HG03565 (cell line): ENCODE measurements around the gene ZW10.
"Not testable (repeated sequence)": the region's sequence is repeated elsewhere in the genome, so short reads cannot be mapped to it uniquely, and the experiment has no call there.

Experiments
- ATAC-seq: cut with Tn5 transposase; IDR thresholded peaks from one replicate; pipeline ENCODE4 v1.9.1; 2021; ENCODE audit warnings: mild to moderate bottlenecking, moderate library complexity; ENCODE audit not compliant: unreplicated experiment

ZW10 gene, protein sequence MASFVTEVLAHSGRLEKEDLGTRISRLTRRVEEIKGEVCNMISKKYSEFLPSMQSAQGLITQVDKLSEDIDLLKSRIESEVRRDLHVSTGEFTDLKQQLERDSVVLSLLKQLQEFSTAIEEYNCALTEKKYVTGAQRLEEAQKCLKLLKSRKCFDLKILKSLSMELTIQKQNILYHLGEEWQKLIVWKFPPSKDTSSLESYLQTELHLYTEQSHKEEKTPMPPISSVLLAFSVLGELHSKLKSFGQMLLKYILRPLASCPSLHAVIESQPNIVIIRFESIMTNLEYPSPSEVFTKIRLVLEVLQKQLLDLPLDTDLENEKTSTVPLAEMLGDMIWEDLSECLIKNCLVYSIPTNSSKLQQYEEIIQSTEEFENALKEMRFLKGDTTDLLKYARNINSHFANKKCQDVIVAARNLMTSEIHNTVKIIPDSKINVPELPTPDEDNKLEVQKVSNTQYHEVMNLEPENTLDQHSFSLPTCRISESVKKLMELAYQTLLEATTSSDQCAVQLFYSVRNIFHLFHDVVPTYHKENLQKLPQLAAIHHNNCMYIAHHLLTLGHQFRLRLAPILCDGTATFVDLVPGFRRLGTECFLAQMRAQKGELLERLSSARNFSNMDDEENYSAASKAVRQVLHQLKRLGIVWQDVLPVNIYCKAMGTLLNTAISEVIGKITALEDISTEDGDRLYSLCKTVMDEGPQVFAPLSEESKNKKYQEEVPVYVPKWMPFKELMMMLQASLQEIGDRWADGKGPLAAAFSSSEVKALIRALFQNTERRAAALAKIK

DNA sequence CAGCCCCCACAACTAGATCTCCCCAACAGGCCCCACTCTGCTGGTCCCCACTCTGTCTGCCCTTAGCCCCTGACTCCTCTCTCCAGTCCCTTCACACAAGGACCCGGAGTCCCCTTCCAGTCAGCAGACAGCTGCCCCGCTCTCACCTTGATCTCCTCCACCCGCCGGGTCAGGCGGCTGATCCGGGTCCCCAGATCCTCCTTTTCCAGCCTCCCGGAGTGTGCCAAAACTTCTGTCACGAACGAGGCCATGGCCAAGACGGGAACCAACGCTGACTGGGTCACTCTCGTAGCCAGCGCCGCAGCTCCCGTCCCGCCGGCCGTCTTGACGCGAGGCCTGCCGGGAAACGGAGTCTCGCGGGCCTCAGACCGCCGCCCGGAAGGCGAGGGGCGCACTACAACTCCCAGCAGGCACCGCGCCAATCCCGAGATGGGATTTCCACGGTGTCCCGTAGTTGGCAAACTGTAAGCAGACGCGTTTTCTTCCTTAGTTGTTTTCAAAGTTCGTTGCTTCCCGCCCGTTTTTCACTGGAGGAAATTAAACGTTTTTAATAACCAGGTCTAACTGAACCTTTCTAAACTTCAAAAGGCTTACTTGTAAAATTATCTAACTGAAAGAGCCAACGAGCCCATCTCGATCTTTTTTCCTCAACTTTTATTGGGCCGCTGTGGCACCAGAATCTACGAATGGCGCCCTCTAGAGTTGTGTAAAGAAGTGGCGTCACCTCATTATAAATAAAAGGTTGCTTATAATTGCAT, at the start of gene ZW10:
ZW10 (minus strand) TSS at position 277 of the 758 bp plus-strand sequence; CDS start at position 251, 26 bp downstream.
- peak; percentile 97 for ATAC-seq

GRCh38 chr11:113818426-113818825, 44.9 kb upstream of the ZW10 start:
- no peak for ATAC-seq

GRCh38 chr11:113817626-113818025, 44.1 kb upstream of the ZW10 start:
- no peak for ATAC-seq

DNA sequence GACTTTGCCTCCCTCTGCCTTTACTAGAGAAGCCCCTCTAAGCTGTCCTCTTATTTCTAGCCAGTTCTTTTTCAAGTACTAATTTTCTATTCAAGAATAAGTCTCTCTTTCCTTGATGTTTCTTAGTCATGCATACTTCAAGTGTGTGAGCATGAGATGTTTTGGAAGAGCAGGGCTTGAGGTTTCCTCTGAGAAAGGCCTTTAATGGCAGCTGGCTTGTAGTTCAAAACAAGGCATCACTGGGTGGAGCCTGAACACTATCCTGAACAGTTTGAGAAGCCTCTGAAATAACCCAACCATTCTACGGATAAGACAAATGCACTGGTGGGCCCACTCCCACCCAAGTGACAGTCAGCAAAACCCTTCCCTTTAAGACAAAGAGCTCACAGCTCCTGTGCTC, 43.7 kb upstream of the ZW10 start:
- ATAC-seq: no peak

- ATAC-seq: no peak
These were observed 40.7 kb upstream of the ZW10 start for GRCh38 chr11:113814181-113814580.

- no peak for ATAC-seq
These were observed 35.4 kb upstream of the ZW10 start for GRCh38 chr11:113808931-113809330.

DNA sequence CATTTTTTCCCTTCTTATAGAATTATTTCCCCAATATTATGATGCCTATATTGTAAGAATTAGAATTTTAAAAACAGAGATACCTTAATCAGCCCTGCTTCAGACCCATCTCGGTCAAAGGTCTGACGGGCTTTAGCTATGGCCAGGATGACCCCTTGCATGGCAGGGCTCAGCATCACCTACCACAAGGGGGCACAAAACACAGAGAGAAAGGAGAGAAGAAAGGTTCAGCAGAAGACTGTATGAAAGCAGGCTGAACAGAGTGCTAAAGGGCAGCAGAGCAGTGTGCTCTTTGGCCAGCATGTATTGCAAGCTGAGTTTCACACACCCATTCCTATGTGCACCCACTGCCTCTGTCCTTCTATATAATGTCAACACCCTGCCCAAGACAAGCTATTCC, 32.9 kb upstream of the ZW10 start:
- ATAC-seq: no peak

DNA sequence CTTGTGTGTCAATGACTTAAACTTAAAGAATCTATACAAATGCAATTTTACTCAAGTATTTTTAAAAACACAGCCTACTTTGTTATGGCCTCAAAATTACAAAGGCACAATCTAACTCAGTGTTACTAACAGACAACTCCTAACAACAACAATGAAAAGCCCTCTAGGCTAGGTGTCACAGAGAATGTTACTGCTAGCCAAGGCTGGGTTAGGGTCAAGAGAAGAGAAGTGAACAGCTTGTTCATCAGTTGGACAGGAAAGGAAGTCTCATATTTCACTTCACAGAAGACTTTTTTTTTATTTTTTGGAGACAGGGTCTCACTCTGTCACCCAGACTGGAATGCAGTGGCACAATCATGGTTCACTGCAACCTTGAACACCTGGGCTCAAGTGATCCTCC, 32.1 kb upstream of the ZW10 start:
- no peak for ATAC-seq

- no peak for ATAC-seq
These were observed 29.1 kb upstream of the ZW10 start for GRCh38 chr11:113802621-113803020.

DNA sequence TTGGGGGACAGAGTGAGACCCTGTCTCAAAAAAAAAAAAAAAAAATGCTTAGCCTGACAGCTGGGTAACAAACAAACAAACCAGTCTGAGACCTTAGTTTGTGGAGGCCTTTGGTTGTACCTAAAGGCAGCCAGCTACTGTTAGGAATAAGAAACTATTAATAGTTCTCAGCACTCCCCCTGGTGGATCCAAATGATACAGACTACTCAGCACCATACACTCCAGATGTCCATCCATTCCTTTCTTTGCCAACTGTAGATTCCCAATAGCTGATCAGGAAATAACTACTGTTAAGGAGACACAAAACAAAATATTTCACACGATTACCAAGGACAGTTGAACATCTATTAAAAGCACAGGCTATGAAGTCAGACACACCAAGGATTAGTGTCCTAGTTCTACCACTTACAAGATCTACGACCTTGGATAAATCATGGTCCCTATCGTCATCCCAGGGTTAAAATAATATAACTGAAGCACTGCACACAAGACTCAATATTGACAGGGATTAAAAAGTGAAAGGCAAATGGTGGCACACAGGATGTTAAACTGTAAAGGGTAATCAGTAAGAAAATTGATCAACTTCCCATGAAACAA, 23.3 kb upstream of the ZW10 start:
- no peak for ATAC-seq

DNA sequence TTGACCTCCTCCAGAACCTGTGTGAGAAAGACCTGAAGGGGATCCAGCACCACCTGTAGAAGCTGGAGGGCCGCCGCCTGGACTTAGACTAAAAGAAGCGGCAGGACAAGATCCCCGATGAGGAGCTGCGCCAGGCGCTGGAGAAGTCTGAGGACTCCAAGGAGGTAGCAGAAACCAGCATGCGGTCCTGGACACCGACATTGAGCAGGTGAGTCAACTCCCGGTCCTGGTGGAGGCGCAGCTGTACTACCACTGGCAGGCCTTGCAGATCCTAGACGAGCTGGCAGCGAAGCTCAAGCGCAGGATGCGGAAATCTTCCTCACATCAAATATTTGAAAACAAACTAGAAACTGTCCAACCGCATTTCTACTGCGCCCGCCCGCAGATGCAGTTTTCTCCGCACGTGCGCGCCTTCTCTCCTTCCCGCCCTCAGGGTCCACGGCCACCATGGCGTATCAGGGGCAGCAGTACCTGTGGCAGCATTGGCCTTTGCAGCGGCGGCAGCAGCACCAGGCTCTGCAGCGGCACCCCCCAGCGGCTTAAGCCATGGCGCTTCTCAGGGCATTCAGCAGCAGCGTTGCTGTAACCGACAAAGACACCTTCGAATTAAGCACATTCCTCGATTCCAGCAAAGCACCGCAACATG, 16.3 kb upstream of the ZW10 start:
- ATAC-seq: no peak

GRCh38 chr11:113789016-113789415, 15.5 kb upstream of the ZW10 start:
- ATAC-seq: not testable (repeated sequence)

- ATAC-seq: no peak
These were observed 8.6 kb upstream of the ZW10 start for GRCh38 chr11:113782134-113782533.

GRCh38 chr11:113781682-113782081, 8.2 kb upstream of the ZW10 start:
- no peak for ATAC-seq

GRCh38 chr11:113779496-113779895, 6.0 kb upstream of the ZW10 start, which contains the start of gene CLDN25:
CLDN25 (plus strand) TSS chr11:113779796; CDS start chr11:113779796, 0 bp downstream.
- ATAC-seq: no peak

DNA sequence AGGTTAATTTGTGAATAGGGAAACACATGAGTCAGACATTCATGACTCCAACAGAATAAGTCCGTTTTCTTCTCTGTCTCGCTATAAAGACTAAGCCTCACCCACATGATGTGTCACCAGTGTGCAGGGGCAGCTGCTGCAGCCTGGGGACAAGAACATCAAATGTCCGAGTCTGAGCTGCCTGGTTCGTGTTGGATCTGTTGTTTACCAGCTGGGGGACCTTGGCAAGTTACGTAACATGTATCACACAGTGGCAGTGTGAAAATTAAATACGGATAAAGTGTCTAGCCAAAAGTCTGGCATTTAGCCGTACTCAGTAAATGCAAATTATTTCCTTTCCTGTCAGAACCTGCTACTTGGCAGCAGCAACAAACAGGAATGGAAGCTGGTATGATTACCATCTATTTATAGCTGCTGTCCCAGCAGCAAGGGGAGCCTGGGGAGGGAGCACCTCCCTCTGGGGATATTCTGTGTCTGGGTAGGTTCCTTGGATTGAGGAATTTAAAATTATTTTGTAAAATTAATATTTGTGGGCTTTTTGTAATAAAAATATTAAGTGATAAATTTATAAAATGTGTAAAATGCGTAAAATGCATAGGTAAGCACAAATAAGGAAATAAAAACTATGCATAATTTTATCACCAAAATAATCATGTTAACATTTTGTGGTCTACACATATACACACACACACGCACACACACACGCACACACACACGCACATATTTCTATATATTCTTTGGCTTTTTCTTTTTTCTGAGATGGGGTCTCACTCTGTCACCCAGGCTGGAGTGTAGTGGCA, 4.8 kb upstream of the ZW10 start:
- no peak for ATAC-seq

DNA sequence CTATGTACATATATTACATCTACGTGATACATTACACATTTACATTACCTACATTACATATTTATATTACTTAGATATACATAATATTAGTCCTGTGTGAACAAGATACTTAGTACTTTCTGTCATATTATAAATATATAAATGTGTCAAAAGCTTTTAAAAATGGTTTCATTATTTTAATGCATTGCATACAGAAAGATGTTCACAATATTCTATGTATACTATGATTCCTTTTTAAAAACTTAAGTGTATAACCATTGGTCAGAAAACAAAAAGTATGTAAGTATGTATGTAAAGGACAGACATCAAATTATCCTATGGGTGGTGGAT, 647 bp upstream of the ZW10 start:
- no peak for ATAC-seq

DNA sequence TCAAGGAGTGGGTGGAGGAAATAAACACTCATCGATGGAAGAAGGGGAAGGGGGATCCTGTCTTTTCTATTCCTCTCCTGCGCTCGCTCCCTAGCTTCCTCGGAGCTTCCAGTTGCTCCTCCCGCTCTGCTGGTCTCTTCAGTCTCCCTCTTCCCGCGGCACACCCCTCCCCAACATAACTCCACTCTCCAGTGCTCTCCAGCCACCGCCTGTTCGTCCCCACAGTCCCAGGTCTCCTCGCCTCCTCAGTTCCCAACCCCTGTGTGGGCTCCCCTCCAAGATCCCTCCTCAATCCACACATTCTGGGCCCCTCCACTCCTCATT, 438 bp downstream of the ZW10 start:
- ATAC-seq: no peak

DNA sequence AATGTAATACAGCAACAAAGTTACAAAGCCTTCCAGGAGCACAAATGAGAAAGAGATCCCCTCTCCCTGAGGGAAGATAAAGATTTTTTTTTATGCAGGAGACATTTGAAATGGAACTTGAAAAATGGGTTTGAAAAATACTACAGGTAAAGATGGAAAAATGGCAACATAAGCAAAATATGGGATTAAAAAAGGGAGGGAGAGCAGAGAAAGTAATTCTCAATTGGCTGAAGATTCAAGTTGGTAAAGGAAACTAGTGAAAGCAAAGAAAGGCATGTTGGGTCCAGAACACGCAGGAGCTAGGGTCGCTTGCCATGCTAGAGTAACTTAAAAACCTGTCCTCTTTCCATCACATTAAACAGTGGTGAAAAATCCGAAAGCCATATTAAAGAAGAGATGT, 1.5 kb downstream of the ZW10 start:
- no peak for ATAC-seq
